Measurements from ENCODE around the gene PERP.
"Not testable (repeated sequence)": the region's sequence is repeated elsewhere in the genome, so short reads cannot be mapped to it uniquely, and the experiment has no call there.

The PERP gene

DNA sequence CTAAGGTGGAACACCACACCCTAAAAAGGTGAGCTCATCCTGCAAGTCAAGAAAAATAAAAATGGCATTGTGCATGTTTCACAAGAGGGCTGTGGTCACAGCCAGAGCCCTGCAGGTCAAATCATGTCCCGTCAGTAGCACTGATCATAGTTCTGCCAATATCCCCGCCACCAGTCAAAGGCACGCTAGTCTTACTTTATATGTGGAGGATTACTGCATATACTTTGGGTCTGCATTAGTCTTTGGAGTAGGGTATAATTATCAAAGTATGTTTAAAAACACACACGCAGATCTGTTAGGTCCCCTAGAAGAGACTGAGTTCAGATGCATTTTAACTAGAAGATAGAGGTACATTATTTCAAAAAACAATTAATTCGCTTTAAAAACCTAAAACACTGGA lies 1.8 kb downstream of the PERP start:
- no peak for DNase-seq (ENCODE audit: low read depth)

DNA sequence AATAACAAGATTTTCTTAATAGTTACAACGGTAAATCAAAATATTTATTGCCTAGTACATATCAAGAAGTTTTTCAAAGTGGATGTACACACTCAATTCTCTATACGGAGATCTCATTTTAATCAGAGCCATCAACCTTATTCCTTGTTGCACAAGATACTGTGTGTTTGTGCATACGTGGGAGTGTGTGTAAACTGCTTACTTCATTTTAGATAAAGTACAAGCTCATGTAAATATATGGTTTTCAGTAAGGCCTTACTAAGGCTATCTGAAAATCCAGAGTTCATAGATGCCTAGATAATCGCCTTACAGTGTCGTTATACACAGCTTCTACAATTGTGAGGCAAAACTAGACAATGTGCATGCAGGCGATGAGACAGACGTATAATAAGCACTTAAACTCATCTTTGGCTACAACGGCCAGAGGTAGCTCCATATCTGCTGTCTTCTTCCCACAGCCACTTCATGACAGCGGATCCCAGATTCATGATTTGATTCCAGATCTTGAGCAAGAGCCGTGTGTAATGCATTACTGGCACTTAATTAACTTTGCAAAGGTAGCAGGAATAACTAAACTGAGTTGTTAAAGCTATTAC lies 2.5 kb downstream of the PERP start:
- DNase-seq (ENCODE audit: low read depth) = no peak

DNA sequence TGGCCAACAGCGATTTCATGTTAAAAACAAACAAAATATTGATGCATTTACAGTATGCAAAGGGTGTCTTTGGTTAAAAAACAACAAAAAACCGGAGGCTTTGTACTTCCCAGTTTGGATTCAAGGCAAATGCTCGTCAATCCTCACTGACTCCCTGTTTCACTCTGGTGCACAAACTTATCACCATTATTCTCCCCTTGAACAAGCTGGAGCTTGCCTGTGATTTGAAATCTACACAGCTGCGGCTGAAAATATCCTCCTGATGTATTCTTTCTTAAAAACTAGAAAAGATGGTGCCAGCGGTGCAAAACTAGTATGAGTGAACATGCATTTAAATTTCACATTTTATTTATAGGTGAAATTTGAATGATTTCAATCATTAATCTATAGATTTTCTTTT lies 3.3 kb downstream of the PERP start:
- no peak for DNase-seq (ENCODE audit: low read depth)

DNA sequence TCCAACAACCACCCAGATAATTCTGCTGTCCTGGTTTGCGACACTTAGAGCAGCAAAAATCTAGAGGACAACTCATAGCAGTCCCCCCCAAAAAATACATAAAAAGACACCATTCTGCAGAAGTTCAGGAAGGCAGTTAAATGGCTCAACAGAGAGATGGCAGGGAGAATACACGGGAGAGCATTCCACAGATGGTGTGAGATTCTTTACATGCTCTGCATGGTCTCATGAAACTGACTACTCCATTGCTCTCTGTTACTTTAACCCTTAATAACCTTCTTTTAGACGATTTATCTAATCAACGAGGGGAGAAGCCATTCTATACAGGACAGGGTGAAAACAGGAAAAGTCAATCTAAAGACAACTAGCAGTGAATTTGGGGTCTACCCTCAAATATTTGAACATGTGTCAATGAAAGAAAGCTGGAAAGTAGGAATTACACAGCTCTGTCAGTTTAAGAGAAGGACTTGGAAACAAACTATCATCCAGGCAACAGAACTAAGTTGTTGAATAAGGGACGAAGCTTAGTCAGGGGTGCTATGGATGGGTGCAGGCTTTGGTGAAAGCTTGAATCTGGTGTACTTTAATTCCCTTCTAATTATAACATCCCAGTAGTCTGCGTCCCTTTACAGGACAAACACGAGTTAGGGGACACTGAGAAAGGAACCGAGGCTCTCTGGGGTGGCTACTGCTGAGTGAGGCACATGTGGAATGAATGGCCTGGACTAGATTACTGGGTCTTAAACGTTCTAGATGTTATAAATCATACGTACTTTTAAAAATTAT lies 5.1 kb downstream of the PERP start:
- no peak for DNase-seq (ENCODE audit: low read depth)

DNA sequence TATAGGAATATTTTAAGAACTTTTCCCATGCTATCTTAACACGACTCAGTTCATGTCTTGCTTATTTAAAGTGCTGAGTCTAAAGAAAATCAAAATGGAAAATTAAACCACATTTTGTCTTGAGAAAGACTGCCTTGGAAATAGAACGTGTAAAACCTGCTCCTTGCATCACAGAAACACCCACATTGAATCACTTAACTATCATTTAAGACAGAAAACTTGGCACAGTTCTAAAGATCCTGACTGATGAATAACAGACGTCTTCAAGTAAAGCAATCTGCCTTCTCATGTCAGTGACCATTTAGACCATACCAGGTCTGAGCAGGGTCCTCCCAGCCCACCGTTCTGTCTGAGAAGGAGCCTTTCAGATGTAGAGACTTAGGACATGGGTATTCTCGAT lies 7.4 kb downstream of the PERP start:
- DNase-seq (ENCODE audit: low read depth) = no peak

DNA sequence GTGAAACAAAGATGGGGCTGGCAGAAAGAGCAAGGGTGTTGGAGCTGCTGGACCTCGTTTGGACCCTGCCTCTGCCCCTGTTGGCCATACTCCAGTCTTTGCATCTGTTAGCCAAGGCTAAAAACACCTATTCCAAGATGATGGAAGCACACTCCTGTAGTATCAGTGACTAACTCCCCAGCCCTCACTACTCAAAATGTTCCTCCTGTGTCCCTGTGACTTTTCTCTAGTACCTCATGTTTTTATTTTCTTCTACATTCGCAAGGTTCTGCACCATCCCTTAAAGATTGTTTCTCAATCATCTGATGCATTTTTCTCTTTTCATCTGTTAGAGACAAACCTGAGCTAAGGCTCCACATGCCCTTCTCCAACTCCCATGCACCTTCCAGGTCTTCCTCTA lies 8.9 kb downstream of the PERP start:
- no peak for DNase-seq (ENCODE audit: low read depth)

DNA sequence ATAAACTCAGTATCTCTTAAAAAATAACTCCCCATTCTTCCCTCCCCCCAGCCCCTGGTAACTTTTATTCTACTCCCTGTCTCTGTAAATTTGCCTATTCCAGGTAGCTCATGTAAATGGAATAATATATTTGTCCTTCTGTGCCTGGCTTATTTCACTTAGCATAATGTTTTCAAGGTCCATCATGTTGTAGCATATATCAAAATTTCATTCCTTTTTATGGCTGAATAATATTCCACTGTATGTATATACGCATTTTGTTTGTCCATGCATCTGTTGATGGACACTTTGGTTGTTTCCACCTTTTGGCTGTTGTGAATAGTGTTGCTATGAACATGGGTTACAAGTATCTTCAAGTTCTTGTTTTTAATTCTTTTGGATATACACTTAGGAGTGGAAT lies 13.0 kb downstream of the PERP start:
- no peak for DNase-seq (ENCODE audit: low read depth)

DNA sequence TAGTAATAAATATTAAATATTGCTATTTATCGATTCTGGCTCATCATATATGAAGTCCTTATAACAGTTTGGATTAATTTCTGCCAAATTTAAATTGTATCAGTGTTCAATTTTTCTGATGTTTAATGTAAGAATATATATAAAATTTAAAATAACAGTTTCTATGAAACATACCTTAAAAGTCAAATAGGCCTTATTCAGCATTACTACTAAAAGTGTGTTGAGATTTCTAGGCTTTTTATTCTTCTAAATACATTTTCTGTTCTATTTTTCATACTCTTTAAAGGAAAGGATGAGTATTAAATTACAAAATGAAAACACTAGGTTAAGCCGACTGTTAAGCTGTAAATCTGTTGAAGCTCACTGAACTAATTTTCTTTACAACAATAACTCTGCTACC lies 13.6 kb downstream of the PERP start:
- no peak for DNase-seq (ENCODE audit: low read depth)

DNA sequence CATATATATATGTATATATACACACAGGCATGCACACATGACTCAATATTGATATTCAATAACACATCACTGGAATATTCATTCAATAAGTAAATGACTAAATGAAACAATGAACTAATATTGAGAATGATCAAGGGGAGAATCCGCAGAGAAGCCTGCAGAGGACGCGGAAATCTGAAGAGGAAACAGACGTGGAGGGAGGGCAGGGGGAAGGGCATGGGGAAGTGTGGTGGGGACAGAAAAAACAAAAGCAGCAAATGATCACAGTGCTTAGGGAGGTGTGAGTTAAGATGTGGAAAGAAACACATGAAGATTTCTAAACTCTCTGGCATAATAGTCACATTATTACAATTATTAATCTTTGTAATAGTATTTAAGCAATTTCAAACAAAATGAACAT lies 14.5 kb downstream of the PERP start:
- no peak for DNase-seq (ENCODE audit: low read depth)

DNA sequence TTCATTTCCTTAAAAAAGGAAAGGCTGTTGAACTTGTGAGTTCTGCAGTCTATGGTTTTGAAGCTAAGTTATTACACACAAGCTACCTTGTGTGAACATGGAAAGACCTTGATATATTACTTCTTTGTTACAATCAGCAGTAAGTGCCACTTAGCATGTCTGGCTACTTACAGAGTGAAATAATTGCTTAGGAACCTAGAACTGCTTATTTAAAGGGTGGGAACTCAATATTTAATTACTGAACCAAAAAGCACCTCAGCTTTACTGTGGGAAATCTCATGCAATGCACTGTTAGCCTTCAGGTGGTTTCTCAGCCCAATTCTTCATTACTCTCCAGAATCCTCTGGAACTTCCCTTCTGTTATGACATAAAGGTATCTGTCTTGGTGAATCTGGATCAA lies 17.9 kb downstream of the PERP start:
- DNase-seq (ENCODE audit: low read depth) = no peak

DNA sequence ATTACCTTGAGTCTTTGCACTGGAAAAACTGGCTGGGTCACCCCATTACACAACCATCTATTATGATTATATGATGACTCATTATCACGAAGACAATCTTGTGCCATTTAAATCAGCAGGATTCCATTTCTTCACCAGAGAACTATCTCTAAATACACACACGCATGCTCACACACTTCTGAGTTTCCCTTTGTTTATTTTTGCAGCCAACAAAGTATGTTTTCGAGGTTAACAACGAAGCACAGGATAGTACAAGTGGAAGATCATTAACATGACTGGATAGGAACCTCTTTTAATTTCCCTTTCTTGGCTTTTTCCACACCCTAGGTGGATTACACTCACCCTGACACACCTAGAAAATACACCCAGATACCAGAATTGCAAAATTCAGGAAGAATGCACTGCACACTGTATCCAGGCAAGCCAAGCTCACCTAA lies 18.9 kb downstream of the PERP start:
- no peak for DNase-seq (ENCODE audit: low read depth)

DNA sequence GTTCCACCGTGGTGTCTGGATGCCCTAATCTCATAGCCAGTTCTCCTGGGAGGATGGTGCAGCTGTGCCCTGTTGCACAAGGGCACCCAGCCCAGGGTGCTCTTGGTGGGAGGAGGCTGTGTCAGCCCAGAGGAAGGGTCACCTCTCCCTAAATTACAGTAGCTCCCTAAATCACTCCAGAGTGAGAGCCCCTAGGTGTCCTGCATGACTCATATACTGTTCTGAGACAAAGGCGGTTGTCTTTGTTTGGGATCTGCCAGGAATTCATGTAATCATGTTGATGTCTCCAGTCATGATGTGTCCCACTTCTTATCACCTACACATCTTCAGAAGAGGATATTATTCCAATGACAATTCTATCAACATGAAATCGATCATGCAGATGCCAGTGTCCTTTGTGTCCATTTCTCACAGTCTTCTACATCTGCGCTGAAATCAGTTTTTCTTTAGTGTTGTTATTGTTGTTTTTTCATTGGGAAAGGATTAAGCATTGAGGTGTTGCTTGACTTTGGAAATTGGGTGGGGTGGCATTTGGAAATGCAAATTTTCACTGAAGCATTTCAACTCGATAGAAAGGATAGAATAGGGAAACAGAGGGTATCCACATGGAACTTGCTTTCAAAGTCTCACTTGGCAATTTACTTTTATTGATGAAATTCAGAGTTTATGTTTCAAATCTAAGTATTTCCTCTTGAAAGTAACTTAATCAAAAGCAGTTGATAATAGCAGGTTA lies 19.5 kb downstream of the PERP start:
- DNase-seq (ENCODE audit: low read depth) = no peak

DNA sequence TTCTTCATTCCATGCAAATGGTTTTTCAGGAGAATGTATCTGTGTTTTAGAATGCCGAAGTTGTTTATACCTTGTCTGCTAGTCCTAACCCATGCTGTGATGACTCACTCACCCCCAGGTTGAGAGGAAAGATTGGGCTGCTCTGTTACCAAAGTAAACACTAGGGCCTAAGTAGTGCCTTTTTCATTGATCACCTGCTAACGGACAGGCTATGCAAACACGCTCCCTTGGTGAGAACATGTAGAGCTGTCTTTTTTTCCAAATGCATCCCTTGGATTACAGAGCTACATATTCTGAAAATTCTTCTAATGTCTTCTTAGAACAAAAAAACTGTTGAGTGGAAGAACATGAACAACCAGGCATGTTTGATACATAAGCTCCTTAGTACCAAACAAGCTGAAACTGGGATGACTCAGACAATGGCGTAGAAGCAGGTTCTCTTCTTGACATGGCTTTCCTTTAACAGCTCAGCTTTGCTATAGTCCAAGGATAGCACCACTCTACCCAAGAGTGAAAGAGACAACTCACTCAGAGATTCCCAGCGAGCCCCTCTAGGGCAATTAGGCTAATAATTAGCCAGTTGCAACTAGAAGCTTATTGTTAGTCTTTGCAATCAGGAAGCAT lies 20.5 kb downstream of the PERP start:
- DNase-seq (ENCODE audit: low read depth) = no peak

DNA sequence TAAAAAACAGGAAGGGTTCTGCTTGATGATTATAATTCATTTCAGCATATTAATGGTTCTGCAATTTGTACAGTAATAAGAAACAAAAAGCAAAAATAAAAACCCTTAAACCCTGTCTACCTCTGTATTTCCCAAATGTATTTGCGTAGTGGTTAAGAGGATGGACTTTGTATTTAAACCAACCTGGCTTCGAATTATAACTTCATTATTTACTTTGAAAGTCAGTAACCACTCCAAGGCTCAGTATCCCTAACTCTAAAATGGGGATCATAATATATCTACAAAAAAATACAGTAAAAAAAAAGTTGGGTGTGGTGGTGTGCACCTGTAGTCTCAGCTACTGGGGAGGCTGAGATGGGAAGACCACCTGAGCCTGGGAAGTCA lies 21.4 kb downstream of the PERP start:
- no peak for DNase-seq (ENCODE audit: low read depth)

DNA sequence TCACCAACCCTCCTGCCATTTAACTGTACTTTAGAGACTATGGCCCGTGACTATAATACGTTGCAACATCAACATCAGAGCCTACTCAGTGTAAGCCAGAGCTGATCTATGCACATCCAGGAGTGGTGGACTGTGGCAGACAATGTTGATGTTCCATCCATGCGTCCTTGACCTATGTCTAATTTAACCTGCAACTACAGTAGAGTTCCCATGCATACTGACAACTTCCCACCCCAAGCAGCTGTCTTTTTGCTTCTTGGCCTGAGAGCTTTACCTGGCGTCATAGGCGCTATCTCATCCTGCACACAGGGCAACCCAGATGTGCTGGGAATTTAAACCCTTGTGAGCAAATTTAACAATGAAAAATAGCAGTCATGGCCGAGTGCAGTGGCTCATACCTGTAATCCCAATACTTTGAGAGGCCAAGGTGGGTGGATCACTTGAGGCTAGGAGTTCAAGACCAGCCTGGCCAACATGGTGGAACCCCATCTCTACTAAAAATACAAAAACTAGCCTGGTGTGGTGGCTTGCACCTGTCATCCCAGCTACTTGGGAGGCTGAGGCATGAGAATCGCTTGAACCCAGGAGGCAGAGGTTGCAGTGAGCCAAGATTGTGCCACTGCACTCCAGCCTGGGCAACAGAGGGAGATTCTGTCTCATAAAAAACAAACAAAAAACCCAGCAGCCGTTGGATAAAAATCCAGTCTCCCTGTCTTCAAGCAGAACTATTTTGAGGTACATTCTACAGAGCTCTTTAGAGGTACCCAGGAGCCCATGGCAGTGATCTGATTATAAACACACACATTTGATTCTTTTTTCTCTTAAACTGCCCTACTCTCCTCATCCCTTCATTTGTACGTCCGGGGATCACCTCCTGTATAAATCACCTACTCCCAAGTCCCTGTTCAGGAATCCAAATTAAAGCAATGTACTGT lies 22.0 kb downstream of the PERP start:
- DNase-seq (ENCODE audit: low read depth) = no peak

DNA sequence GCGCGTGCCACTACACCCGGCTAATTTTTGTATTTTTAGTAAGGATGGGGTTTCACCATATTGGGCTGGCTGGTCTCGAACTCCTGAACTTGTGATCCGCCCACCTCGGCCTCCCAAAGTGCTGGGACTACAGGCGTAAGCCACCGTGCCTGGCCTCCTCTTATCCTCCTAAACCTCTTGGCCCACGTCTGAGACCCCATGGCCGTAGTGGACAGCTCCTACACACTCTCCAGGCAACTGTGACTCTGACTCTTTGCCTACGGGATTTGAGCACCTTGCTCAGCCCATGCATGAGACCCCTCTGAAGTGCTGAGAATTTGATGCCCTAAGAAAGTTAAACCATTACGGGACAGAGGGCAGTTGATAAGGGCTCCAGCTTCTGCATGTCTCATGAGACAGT lies 25.0 kb downstream of the PERP start:
- no peak for DNase-seq (ENCODE audit: low read depth)

DNA sequence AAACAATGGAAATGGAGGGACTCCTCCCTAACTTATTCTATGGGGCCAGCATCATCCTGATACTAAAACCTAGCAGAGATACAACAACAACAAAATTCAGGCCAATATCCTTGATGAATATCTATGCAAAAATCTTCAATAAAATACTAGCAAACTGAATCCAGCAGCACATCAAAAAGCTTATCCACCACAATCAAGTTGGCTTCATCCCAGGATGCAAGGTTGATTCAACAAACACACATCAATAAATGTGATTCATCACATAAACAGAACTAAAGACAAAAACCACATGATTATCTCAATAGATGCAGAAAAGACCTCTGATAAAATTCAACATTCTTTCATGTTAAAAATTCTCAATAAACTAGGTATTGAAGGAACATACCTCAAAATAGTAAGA lies 27.7 kb downstream of the PERP start:
- DNase-seq (ENCODE audit: low read depth) = not testable (repeated sequence)

DNA sequence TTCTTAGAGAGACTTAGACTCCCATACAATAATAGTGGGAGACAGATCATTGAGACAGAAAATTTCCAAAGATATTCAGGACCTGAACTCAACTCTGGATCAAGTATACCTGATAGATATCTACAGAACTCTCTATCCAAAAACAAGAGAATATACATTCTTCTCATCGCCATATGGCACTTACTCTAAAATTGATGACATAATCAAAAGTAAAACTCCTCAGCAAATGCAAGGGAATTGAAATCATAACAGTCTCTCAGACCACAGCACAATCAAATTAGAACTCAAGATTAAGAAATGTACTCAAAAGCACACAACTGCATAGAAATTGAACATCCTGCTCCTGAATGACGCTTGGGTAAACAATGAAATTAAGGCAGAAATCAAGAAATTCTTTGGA lies 28.7 kb downstream of the PERP start:
- DNase-seq (ENCODE audit: low read depth) = no peak

DNA sequence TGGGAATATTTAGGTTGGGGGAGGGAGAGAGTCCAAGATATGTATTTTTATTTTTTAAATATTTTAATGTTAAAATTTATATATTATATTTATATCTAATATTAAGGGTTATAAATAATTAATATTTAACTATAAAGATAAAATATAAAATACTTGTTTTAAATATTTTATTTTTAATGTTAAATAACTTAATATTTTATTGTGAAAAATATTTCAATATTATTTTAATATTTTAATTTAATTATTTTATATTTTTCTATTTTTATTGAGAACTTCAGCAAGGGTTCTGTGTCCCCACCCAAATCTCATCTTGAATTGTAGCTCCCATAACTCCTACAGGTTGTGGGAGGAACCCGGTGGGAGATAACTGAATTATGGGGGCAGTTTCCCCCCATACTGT lies 34.0 kb downstream of the PERP start:
- no peak for DNase-seq (ENCODE audit: low read depth)

DNA sequence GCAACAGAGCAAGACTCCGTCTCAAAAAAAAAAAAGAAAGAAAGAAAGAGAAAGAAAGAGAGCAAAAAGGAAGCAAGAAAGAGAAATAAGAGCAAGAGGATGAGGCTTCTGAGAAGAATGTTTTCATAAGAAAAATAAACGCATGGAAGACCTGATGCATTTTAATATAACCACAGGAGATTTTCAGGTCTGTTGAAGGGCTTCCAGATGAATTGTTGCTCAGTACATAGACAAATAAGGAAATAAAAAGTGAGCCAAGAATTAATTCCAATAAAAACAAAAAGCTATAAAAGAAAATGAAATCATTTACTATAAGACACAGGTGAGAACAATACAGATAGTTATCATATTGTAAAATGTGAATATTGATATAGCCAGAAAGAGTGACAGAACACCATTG lies 43.5 kb downstream of the PERP start:
- no peak for DNase-seq (ENCODE audit: low read depth)

DNA sequence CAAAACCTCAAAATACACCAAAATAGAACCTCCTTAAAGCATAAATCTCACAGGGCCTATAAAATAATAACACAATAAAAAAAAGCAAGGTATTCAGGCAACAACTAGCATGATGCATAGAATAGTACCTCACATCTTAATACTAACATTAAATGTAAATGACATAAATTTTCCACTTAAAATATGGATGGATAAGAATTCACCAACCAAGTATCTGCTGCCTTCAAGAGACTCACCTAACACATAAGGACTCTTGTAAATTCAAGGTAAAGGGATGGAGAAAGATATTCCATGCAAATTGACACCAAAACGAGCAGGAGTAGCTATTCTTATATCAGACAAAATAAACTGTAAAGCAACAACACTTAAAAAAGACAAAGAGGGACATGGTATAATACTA lies 52.2 kb downstream of the PERP start:
- no peak for DNase-seq (ENCODE audit: low read depth)

DNA sequence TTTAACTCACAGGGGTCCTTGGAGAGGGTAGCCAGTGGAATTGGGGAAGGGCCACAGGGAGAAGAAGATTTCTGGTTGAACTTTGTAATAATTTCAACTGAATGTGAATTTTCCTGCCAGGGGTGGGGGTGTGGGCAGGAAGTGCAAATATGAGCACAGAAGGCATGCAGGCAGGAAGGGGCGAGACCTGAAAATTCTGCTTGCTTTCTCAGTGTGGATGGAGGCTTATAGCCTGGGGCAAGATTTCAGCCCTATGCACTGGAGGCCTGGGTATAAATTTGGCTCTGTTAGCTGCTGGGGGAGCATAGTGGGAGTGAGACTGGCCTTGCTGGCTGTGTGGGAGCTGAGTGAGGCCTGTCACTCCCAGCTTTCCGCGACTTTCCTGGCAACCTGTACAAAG lies 54.4 kb downstream of the PERP start:
- no peak for DNase-seq (ENCODE audit: low read depth)

All from stimulated activated CD8-positive, alpha-beta memory T cell treated with anti-CD3 and anti-CD28 coated beads, Interleukin-4, amount 100 ng/mL, for 24 hours (primary cell).